Measurements from ENCODE around the gene AP1AR.
A peak's percentile ranks its signal among the peaks of the same experiment; 100 is the strongest.
"Not testable (repeated sequence)": the region's sequence is repeated elsewhere in the genome, so short reads cannot be mapped to it uniquely, and the experiment has no call there.

AP1AR gene

GRCh38 chr4:112231779-112232713 lies at the start of gene AP1AR:
Gene AP1AR, plus strand, starts transcription at chr4:112231787. Its CDS starts 305 bp downstream, at chr4:112232092.
- FAIRE-seq (peak; percentile 63), DNase-seq (ENCODE audit: low spot score) (peak; percentile 91)

- no peak for DNase-seq (ENCODE audit: low spot score)
- no peak for FAIRE-seq
These were observed 49.0 kb upstream of the AP1AR start for GRCh38 chr4:112182604-112183003.

- FAIRE-seq = no peak
- no peak for DNase-seq (ENCODE audit: low spot score)
These were observed 48.3 kb upstream of the AP1AR start for GRCh38 chr4:112183252-112183651.

GRCh38 chr4:112184438-112184837 lies 47.1 kb upstream of the AP1AR start:
- FAIRE-seq (no peak), DNase-seq (ENCODE audit: low spot score) (no peak)

- FAIRE-seq (no peak), DNase-seq (ENCODE audit: low spot score) (no peak)
These were observed 46.3 kb upstream of the AP1AR start for GRCh38 chr4:112185334-112185733.

- no peak for DNase-seq (ENCODE audit: low spot score)
- no peak for FAIRE-seq
These were observed 45.6 kb upstream of the AP1AR start for GRCh38 chr4:112185740-112186670.

- FAIRE-seq = no peak
These were observed 41.8 kb upstream of the AP1AR start for GRCh38 chr4:112189754-112190153.

GRCh38 chr4:112190684-112191083 lies 40.9 kb upstream of the AP1AR start:
- DNase-seq (ENCODE audit: low spot score) = no peak
- FAIRE-seq = no peak

More at GRCh38 chr4:112189754-112190153, 41.8 kb upstream of the AP1AR start:
- DNase-seq (ENCODE audit: low spot score) = no peak

- DNase-seq (ENCODE audit: low spot score) (no peak), FAIRE-seq (no peak)
These were observed 35.1 kb upstream of the AP1AR start for GRCh38 chr4:112196461-112196860.

GRCh38 chr4:112199041-112199440 lies 32.5 kb upstream of the AP1AR start:
- DNase-seq (ENCODE audit: low spot score) (no peak), FAIRE-seq (no peak)

- DNase-seq (ENCODE audit: low spot score) (no peak), FAIRE-seq (no peak)
These were observed 29.6 kb upstream of the AP1AR start for GRCh38 chr4:112201915-112202505.

GRCh38 chr4:112203593-112203992 lies 28.0 kb upstream of the AP1AR start:
- no peak for FAIRE-seq
- no peak for DNase-seq (ENCODE audit: low spot score)

GRCh38 chr4:112206431-112206830 lies 25.2 kb upstream of the AP1AR start:
- no peak for DNase-seq (ENCODE audit: low spot score)
- no peak for FAIRE-seq

GRCh38 chr4:112208137-112209095 lies 23.2 kb upstream of the AP1AR start:
- not testable (repeated sequence) for DNase-seq (ENCODE audit: low spot score); FAIRE-seq

- DNase-seq (ENCODE audit: low spot score) = no peak
- FAIRE-seq = no peak
These were observed 20.8 kb upstream of the AP1AR start for GRCh38 chr4:112210777-112211176.

- DNase-seq (ENCODE audit: low spot score) = no peak
- no peak for FAIRE-seq
These were observed 18.5 kb upstream of the AP1AR start for GRCh38 chr4:112213091-112213490.

GRCh38 chr4:112213856-112214255 lies 17.7 kb upstream of the AP1AR start:
- FAIRE-seq (no peak), DNase-seq (ENCODE audit: low spot score) (no peak)

GRCh38 chr4:112214390-112215264 lies 17.0 kb upstream of the AP1AR start:
- no peak for FAIRE-seq

GRCh38 chr4:112219826-112220366 lies 11.7 kb upstream of the AP1AR start:
- FAIRE-seq (no peak), DNase-seq (ENCODE audit: low spot score) (no peak)

More at GRCh38 chr4:112214390-112215264, 17.0 kb upstream of the AP1AR start:
- peak; percentile 40 for DNase-seq (ENCODE audit: low spot score)

Data from urothelium cell line (cell line).